Adrenal gland (tissue), 5 donors: ENCODE measurements around the gene CNOT8.

ENCODE experiments used
- POLR2A ChIP-seq, 2 donors: fragments of 450-650 bp; IDR thresholded peaks; one replicate each; pipeline ENCODE4 v1.6.1; 2017; ENCODE audit warnings: antibody characterized with exemption in 2 of 2, mild to moderate bottlenecking in 2 of 2, moderate library complexity in 1 of 2
- TF ChIP-seq, protein P1 (sequence below), 6 experiments: fragments of 450-650 bp in 4 of 6; fragments of 200-600 bp in 2 of 6; sonication (generic) in 1 of 6; IDR thresholded peaks; 1 replicate in 5 of 6; 2 replicates in 1 of 6; pipeline versions ENCODE4 v1.5.1 to v1.8.0; 2016 to 2021; ENCODE audit warnings: antibody characterized with exemption in 6 of 6, mild to moderate bottlenecking in 2 of 6, moderate library complexity in 1 of 6
- donor health status: DM: no; HTN: no; CAD: no.

DNA sequence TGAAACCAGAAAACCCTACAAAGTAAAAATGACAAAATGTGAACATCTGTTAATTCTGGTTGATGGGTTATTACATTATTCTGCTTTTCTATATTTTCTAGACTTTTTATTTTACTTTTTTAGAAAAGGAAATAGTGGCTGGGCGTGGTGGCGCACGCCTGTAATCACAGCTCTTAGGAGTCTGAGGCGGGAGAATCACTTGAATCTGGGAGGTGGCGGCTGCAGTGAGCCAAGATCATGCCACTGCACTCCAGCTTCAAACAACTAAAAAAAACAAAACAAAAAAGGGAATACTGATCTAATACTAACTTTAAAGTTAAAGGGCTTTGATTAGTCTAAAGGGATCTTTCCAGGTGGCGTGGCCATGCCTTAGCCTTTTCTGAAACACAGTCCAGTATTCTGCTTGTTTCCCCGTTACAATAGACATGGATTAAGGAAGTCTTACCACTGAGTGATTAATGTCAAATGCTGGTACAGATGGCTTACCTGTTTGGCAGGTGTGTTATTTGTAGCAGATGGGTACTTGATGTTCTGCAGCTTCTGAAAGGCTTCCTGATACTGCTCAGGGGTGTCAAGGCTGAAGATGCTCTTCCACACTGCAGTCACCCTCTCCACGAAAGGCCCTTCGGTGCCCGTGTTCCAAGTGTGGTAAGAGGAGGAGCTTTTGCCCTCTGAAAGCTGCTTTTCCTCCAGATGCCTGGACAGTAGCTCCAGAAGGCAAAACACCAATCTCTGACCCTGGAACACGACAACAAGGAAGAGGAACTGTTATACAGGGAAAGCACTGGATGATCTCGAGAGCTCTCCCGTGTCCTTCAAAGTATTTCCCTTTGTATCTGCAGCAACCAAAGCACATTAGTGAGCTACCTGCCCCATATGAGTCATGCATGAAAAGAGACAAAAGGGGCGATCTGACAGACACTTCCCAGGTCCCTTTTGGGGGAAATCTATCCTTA, 37.5 kb downstream of the CNOT8 start:
- TF ChIP-seq POLR2A (IDR thresholded peaks at IDR 0.05): no peak
- TF ChIP-seq, protein P1, sequence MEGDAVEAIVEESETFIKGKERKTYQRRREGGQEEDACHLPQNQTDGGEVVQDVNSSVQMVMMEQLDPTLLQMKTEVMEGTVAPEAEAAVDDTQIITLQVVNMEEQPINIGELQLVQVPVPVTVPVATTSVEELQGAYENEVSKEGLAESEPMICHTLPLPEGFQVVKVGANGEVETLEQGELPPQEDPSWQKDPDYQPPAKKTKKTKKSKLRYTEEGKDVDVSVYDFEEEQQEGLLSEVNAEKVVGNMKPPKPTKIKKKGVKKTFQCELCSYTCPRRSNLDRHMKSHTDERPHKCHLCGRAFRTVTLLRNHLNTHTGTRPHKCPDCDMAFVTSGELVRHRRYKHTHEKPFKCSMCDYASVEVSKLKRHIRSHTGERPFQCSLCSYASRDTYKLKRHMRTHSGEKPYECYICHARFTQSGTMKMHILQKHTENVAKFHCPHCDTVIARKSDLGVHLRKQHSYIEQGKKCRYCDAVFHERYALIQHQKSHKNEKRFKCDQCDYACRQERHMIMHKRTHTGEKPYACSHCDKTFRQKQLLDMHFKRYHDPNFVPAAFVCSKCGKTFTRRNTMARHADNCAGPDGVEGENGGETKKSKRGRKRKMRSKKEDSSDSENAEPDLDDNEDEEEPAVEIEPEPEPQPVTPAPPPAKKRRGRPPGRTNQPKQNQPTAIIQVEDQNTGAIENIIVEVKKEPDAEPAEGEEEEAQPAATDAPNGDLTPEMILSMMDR (IDR thresholded peaks at IDR 0.05): no peak
